Measurements from ENCODE around the gene ATG2A.
"Not testable (repeated sequence)": the region's sequence is repeated elsewhere in the genome, so short reads cannot be mapped to it uniquely, and the experiment has no call there.

ATG2A gene

DNA sequence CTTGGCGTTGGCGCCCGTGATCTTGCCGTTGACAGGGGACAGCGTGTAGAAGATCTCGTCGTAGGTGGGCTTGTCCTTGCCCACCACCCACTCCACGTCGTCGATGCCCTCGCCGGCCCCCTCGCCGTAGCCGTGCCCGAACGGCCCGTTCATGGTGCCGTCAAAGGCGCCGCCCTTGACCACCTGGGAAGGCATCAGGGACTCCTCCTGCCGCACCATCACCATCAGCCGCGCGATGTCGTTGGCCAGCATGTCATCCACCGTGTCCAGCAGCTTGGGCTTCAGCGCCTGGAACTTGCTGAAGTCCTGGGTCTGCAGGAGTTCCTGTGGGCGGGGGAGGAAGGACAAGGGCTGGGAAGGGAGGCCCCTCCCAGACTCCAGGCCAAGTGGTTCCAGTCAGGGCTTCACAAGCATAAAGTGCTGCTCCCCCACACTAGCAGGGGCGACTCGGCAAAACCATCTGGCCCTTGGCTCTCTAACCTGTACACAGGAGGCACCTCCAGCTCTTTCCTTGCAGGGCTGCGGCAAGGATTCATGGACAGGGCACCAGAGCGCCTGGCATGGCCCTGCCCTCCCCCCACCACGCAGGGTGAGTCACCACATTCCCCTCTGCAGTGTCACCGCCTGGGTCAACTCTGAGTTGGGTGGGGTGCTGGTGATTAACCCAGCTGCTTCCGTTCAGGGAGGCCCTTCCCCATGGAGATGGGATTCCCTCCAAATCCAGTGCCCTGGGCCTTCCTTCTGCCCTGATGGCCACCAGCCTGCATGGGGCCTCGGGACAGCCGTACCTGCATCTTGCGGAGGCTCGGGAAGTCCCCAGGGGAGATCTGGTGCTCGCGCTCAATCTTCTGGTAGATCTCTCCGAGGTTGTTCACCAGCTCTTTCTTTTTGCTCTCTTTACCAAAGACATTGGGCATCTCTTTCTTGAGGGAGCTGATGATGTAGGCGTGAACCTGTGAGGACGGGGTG, 62.2 kb downstream of the ATG2A start:
- peak; percentile 54 to 60 for DNase-seq (ENCODE audit: low read depth in 2 of 2)

DNA sequence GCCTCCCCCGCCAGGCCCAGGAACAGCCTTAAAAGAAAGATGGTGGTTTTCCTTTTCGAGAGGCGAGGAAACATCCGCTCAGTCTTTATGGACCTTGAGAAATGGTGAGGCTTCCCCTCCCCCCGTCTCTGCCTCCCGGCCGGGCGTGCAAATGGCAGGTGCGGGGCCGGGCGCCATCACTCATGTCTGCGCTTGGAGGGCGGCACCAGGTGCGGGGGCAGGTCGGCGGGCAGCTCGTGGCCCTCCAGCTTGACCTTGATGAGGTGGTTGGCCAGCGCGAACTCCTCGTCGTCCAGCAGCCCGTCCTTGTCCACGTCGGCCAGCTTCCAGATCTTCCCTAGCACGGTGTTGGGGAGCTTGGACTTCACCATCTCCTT, 62.9 kb downstream of the ATG2A start:
- no peak for DNase-seq (ENCODE audit: low read depth in 2 of 2)

DNA sequence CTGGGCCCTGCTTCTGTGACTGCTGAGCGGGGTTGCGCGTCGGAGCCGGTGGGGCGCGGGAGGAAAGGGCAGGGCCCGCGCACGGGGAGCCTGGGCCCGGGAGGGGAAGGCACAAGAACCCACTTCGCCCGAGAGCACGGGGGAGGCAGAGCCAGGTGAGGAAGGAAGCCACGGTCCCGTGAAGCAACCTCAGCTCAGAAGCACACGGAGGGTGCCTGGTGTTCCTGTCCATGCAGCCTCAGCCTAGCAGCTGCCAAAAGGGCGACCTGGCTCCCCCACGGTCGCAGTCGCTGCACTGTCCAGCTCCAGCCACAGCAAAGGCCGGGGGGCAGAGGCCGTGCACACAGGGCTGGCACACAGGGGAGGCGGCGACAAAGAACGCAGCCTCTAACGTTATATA, 63.3 kb downstream of the ATG2A start:
- DNase-seq (ENCODE audit: low read depth in 2 of 2), result no peak

DNA sequence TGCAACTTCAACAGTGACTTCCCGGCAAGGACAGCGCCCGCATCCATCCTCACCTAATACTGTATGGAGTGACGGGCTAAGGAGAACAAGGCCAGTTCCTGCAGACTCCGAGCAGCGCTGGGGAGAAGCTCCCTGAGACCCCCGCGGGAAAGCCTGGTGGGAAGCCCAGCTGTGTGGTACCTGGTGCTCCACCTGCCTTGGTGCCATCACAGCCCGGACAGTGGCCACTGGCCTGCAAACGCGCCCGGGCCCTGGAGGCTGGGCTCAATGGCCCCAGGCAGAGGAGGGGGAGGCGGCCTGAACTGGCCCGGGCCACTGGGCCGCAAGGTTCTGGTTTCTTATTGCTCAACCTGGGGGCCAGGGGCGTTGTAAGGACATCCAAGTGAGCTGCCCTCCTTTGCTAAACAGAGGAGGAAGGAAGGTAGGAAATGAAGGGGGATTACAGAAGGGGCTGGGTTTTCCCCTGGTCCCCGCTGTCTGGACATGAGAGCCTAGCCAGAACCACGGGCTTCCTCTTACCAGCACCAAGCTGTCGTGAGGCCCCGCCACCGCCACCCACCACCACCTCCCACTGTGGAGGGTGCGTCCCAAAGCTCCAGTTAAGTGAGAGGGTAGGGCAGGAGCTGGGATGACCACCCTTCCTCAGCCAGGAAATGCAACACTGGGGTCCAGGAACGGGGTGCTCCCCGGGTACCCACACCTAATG, 64.1 kb downstream of the ATG2A start:
- DNase-seq (ENCODE audit: low read depth in 2 of 2), result no peak

DNA sequence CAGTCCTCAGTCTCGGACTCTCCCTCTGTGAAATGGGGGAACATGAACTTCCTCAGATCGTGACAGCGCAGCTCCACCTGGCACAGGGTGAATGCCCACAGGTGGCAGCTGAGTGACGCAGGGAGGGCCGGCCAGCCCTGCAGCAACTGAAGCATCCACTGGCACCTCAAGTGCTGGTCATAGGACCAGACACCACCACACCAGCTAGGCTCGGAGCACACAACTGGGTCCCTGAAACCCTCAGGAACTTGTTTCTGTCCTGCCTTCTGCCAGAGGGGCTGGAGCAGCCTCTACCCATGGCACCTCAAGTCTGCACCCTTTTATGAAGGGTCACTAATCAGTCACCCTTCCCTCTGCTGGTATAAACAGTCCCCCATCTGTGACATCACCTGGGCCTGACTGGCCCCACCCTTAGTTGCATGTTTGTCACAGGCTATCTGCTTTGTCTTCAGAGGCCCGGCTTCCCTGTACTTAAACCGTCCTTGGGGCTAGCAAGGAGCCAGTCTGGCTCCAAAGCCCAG, 65.1 kb downstream of the ATG2A start:
- DNase-seq (ENCODE audit: low read depth in 2 of 2), result no peak

DNA sequence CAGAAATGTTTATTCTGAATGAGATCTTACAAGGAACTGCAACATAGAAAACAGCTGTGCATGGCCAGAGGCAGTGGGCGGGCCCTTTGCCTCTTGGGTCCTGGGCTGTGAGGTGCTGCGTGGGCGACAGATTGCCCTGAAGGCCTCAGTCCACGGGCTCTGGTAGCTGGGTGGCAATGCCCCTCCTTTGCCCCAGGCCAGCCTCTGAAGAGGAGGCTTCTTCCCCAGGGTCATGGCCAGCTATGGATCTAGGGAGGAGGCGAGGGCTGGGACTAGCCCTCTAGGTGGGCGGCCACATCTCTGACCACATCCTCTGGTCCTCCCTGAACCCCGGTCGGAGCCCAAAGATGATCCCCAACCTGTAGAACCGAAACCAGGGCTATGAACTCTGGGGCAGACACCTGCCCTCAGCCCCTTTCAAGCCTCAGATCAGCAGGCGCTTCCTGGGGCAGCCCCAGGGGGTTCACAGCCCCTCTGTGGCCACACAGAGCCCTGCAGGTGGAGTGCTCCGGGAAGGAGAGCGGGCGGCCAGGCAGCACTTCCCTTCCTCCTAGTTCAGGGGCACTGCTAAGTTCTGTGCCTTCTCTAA, 65.9 kb downstream of the ATG2A start:
- no peak for DNase-seq (ENCODE audit: low read depth in 2 of 2)

DNA sequence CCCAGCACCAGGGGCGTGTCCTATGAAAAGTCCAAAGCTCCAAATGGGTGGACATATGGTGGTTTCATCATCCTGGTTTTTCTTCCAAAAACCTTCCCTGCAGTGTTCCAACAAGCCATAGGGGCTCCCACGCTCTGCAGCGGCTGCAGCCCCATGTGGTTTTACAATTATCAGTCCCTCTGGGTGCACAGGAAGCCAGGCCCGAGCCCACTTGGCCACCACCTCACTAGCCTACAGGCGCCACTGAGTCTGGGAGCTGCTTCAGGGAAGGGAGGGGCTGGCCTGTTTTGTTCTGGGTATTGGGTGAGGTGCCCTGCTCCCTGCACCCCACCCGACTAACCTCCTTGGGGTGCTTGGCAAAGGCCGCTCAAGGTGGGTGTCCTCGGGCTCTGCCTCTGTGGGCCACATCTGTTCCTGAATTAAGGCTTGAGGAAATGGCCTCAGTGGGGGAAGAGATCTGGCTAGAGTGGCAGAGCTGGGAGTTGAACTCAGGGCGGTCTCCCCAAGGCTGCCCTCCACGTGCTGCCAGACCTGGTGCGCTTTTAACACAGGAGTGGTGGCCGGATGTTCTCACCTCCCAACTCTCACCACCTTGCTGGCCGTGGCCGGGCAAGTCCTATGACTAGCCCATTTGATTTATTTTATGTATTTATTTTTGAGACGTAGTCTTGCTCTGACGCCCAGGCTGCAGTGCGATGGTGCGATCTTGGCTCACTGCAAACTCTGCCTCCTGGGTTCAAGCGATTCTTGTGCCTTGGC, 67.2 kb downstream of the ATG2A start:
- DNase-seq (ENCODE audit: low read depth in 2 of 2), result no peak

DNA sequence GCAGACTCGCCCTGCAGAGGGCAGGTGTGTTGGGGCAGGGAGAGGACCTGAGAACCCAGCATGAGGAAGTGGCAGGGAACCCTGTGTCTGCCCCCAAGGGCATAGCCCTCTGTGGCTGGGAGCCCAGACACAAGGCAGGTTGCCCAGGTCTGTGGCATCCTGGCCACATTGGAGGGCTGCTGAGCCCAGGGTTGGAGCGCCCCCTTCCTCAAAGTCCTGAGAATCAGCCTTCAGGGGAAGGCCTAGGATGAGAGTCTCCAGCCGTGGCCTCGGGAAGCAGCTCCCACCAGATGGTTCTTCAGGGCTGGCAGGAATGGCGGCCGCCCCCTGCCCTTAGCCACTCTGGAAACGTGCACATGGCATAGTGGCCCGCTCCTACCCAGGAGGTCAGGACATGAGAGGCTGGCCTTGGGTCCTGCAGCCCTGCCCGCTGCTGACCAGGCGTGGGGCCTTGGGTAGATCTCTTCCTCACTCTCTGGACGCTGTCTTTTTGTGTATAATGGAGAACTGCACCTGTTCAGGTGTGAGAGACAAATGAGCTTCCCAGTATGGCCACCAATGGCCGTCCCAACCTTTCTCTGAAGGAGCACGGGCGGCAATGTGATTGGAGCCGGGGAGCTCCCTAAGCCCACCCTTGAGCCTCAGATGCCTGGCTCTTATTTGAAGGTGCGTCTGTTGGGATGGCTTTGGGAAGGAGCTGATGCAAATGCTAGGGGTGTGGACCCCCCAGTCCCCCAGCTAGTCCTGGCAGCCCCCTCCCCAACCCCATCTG, 68.0 kb downstream of the ATG2A start:
- no peak for DNase-seq (ENCODE audit: low read depth in 2 of 2)

DNA sequence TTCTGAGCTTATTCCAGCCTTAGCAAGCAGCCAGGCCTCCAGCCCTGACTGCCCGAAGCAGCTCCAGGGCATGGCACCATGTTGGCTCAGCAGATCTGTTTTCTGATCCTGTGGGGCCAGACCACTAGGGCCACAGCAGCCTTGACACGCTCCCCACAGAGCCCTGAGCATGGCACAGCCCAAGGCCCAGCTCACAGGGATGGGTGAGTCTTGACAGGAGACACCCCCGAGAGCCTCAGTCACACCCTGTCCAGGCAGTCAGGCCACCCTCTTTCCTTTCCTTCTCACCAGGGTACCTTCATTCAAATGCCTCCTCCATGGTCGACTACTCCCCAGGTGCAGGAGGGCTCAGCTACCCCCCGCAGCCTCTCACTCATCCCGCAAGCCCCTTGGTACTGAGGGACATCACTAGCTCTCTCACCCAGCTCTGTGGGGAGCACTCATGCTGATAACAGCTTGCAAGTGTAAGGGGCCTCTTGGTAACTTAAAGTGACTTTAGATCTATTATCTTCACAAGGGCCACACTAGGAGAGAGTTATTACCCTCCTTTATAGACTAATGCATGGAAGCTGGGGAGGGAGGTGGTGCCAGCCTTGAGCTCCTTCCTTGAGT, 68.7 kb downstream of the ATG2A start:
- no peak for DNase-seq (ENCODE audit: low read depth in 2 of 2)

DNA sequence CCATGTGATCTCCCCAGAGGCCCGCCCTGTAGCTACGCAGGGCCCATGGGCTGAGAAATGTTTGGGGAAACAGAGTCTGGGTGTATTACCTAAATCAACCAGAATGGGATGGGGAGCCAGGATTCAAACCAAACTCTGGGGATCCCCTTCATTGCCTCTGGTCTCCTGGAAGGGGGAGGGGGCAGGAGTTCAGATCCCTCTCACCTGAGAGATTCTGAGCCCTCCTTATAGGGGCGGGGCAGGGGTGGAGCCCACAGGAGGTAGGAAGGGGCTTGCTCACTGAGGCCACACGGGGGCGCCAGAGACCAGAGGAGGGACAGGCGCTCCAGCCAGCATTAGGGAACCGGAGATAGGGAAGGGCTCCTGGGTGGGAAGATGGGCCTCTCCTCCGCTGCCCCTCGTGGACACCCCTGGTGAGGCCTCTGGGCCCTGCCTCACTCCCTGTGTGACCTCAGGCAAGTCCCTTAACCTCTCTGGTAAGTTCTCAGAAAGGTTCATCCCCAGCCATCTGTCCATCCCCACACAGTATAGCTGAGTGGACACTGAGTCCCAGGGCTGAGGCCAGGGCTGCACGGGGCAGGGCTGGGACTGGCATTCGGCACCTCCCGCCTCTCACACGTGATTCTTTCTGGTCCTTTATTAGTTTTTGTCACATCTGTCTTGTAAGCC, 69.9 kb downstream of the ATG2A start:
- DNase-seq (ENCODE audit: low read depth in 2 of 2), result peak; percentile 74 to 78

DNA sequence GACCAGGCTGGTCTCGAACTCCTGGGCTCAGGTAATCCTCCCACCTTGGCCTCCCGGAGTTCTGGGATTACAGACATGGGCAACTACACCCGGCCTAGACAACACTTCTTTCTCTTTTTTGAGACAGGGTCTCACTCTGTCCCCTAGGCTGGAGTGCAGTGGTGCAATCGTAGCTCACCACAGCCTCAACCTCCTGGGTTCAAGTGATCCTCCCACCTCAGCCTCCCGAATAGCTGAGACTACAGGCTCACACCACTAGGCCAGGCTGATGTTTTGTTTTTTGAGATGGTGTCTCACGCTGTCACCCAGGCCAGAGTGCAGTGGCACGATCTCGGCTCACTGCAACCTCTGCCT, 71.3 kb downstream of the ATG2A start:
- DNase-seq (ENCODE audit: low read depth in 2 of 2), result not testable (repeated sequence)

DNA sequence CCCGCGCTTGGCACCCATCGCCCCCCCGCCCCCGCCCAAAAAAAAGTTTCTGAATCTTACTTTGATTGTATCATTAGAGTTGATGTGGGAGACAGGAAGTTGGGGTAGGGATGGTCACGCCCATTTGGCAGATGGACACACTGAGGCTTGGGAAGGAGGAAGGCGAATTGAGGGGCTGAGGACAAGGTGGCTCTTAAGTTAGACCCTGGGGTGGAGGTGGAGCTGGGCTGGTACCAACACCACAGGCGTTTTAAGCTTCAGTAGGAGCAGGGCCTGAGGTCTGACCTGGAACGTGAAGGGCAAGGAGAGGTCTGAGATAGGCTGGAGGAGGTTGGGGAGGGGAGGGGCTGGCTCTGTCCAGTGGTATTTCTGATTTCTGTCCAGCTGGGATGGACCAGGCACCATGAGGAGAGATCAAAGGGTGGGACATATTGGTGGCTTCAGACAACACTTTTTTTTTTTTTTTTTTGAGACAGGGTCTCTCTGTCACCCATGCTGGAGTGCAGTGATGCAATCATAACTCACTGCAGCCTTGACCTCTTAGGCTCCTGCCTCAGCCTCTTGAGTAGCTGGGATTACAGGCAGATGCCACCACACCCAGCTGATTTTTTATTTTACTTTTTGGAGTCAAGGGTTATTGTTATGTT, 71.8 kb downstream of the ATG2A start:
- DNase-seq (ENCODE audit: low read depth in 2 of 2), result no peak
